Fibroblast of lung (primary cell): Measurements from ENCODE around the gene PWWP2B. TPM values are rescaled to one million over a fixed set of nuclear protein-coding genes. Genes with fewer than 3 reads are reported as not detected.

ENCODE experiments used
- DNase-seq, 2 donors: peaks; one replicate each; pipeline versions ENCODE4 v3.0.0 to v3.0.0-alpha.2; 2010; ENCODE audit warnings: low read depth in 2 of 2
- H2AFZ ChIP-seq: 2 replicates; pipeline ENCODE4 v1.5.1; 2012; ENCODE audit warnings: low read length, control low read depth, inconsistent platforms
- H3K27ac ChIP-seq: 2 replicates; pipeline ENCODE4 v1.5.1; 2011; ENCODE audit warnings: low read length, control low read depth; ENCODE audit not compliant: insufficient read depth
- H3K27me3 ChIP-seq: 2 replicates; pipeline ENCODE4 v1.5.1; 2011; ENCODE audit warnings: mild to moderate bottlenecking, low read length; ENCODE audit not compliant: control insufficient read depth, insufficient read depth
- H3K36me3 ChIP-seq: 2 replicates; pipeline ENCODE4 v1.5.1; 2011; ENCODE audit warnings: low read length; ENCODE audit not compliant: control insufficient read depth, insufficient read depth
- H3K4me1 ChIP-seq: 2 replicates; pipeline ENCODE4 v1.5.1; 2011; ENCODE audit warnings: low read length; ENCODE audit not compliant: control insufficient read depth, insufficient read depth; ENCODE audit errors: extremely low read depth
- H3K4me2 ChIP-seq: 2 replicates; pipeline ENCODE4 v1.5.1; 2011; ENCODE audit warnings: low read length, control low read depth; ENCODE audit not compliant: insufficient read depth; ENCODE audit errors: extremely low read depth
- H3K4me3 ChIP-seq, 4 experiments: fragments of 200-600 bp in 1 of 4; sonication (generic) in 1 of 4; replicated peaks in 1 of 4; 2 replicates each; pipeline ENCODE4 v1.5.1; 2011 to 2016; ENCODE audit warnings: low read length in 4 of 4, low read depth in 3 of 4, mild to moderate bottlenecking in 3 of 4, control low read depth in 2 of 4, inconsistent platforms in 1 of 4, mixed read lengths in 1 of 4; ENCODE audit not compliant: insufficient read depth in 1 of 4; ENCODE audit errors: control extremely low read depth in 1 of 4
- H3K79me2 ChIP-seq: 2 replicates; pipeline ENCODE4 v1.5.1; 2012; ENCODE audit warnings: mild to moderate bottlenecking, low read length, inconsistent platforms; ENCODE audit not compliant: control insufficient read depth, insufficient read depth
- H3K9ac ChIP-seq: 2 replicates; pipeline ENCODE4 v1.5.1; 2011; ENCODE audit warnings: mild to moderate bottlenecking, low read length, control low read depth; ENCODE audit not compliant: insufficient read depth
- H3K9me3 ChIP-seq: 2 replicates; pipeline ENCODE4 v1.5.1; 2012; ENCODE audit warnings: low read depth, low read length; ENCODE audit not compliant: control insufficient read depth, insufficient read depth
- H4K20me1 ChIP-seq: 2 replicates; pipeline ENCODE4 v1.5.1; 2011; ENCODE audit warnings: low read length; ENCODE audit not compliant: control insufficient read depth, insufficient read depth; ENCODE audit errors: extremely low read depth
- EZH2 ChIP-seq: IDR thresholded peaks from 2 replicates; pipeline ENCODE4 v1.5.1; 2012; ENCODE audit warnings: low read length, control low read depth, mild to moderate bottlenecking; ENCODE audit errors: missing control alignments
- polyA plus RNA-seq, 2 donors: library from polyadenylated mRNA; depleted of rRNA in 1 of 2; stranded (reverse) in 1 of 2; unstranded in 1 of 2; fragments of >200 nt; gene quantifications; 2 replicates each; pipeline ENCODE4 v1.2.1, GENCODE V29; 2011 to 2012; ENCODE audit warnings: missing spikeins in 1 of 2
- total RNA-seq: library from RNA; depleted of rRNA; stranded (reverse); fragments of >200 nt; gene quantifications from 2 replicates; pipeline ENCODE4 v1.2.1, GENCODE V29; 2014
- TF ChIP-seq, protein P1 (sequence below), 2 donors: IDR thresholded peaks in 1 of 2; conservative IDR thresholded peaks in 1 of 2; 1 replicate in 1 of 2; 2 replicates in 1 of 2; pipeline ENCODE4 v1.5.1; 2011 to 2012; ENCODE audit warnings: low read length in 2 of 2, control low read depth in 1 of 2, inconsistent platforms in 1 of 2, low read depth in 1 of 2, mild to moderate bottlenecking in 1 of 2

The PWWP2B gene
- total and polyA plus RNA-seq, 2 donors (not counting 1 experiment from before 2014, with no cell fraction given), result 1.5 to 15.9 TPM

DNA sequence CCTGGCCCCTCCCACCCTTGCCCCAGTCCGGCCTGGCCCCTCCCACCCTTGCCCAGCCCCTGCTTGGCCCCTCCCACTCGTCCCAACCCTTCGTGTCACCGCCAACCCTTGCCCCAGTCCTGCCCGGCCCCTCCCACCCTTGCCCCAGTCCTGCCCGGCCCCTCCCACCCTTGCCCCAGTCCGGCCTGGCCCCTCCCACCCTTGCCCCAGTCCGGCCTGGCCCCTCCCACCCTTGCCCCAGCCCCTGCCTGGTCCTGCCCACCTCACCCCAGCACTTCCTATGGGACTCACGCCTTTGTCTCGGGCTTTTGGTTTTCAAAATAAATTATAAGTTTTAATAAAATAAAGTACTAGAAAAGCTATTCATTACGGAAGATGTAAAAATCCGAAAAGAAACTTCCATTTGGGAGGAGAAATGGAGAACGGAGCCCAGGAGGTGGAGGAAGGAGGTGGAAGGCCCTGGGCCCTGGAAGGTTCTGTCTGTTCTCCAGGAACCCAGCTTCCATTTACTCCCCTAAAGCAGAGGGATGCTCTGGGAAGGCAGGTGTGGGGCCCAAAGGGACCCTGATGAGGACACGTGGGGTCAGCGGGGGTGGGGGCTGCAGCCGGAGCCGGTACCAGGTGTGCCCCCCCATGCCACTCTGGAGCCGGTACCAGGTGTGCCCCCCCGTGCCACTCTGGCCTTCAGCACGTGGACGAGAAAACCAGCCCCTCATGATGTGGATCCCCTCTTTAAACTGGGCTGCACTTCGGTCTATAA is 52.2 kb downstream of the PWWP2B start:
- Histone ChIP-seq H3K36me3 (no peaks in the 10 kb centered on the region), H3K9me3 (no peaks in the 10 kb centered on the region), H3K4me1 (no peaks in the 10 kb centered on the region), H3K27me3 (no peaks in the 10 kb centered on the region), H4K20me1 (no peaks in the 10 kb centered on the region), H3K9ac (no peak overlapping the region), H2AFZ (no peak overlapping the region), H3K4me2 (no peak overlapping the region), H3K4me3 (no peak overlapping the region), H3K27ac (no peak overlapping the region), H3K79me2 (no peaks in the 10 kb centered on the region)
- no peak for DNase-seq
- no peak for TF ChIP-seq EZH2
- TF ChIP-seq, protein P1, sequence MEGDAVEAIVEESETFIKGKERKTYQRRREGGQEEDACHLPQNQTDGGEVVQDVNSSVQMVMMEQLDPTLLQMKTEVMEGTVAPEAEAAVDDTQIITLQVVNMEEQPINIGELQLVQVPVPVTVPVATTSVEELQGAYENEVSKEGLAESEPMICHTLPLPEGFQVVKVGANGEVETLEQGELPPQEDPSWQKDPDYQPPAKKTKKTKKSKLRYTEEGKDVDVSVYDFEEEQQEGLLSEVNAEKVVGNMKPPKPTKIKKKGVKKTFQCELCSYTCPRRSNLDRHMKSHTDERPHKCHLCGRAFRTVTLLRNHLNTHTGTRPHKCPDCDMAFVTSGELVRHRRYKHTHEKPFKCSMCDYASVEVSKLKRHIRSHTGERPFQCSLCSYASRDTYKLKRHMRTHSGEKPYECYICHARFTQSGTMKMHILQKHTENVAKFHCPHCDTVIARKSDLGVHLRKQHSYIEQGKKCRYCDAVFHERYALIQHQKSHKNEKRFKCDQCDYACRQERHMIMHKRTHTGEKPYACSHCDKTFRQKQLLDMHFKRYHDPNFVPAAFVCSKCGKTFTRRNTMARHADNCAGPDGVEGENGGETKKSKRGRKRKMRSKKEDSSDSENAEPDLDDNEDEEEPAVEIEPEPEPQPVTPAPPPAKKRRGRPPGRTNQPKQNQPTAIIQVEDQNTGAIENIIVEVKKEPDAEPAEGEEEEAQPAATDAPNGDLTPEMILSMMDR (conservative IDR thresholded peaks at IDR 0.05 in 1 of 2, IDR thresholded peaks at IDR 0.05 in 1 of 2; ENCODE audit: low read depth in 1 of 2, low read length in 2 of 2), result no peak

DNA sequence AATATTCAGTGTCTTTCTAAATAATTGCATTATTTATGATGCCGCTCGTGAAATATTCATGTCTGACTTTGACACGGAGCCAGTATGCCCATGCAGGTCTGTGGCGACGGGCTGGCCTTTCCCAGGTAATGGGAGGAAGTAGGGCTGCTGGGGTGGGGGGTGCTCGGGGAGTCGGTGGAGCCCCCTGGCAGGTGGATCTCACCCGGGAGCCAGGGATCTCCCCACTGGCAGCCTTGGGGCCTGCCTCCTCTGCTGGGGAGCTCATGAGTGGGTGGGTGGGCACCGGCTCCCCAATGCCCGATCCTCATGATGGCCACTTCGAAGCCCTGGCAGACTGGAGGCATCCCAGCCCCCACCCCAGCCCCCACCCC is 52.8 kb downstream of the PWWP2B start:
- no peak overlapping the region for H3K9ac ChIP-seq
- no peak overlapping the region for H3K4me2 ChIP-seq
- DNase-seq, result no peak
- no peaks in the 10 kb centered on the region for H3K9me3 ChIP-seq
- H2AFZ ChIP-seq, result no peak overlapping the region
- H3K27ac ChIP-seq, result no peak overlapping the region
- no peaks in the 10 kb centered on the region for H3K4me1 ChIP-seq
- no peak for TF ChIP-seq EZH2
- TF ChIP-seq, protein P1 (conservative IDR thresholded peaks at IDR 0.05 in 1 of 2, IDR thresholded peaks at IDR 0.05 in 1 of 2; ENCODE audit: low read depth in 1 of 2, low read length in 2 of 2), result no peak
- H3K27me3 ChIP-seq, result no peaks in the 10 kb centered on the region
- no peaks in the 10 kb centered on the region for H3K36me3 ChIP-seq
- H3K79me2 ChIP-seq, result no peaks in the 10 kb centered on the region
- H3K4me3 ChIP-seq, result no peak overlapping the region
- H4K20me1 ChIP-seq, result no peaks in the 10 kb centered on the region

DNA sequence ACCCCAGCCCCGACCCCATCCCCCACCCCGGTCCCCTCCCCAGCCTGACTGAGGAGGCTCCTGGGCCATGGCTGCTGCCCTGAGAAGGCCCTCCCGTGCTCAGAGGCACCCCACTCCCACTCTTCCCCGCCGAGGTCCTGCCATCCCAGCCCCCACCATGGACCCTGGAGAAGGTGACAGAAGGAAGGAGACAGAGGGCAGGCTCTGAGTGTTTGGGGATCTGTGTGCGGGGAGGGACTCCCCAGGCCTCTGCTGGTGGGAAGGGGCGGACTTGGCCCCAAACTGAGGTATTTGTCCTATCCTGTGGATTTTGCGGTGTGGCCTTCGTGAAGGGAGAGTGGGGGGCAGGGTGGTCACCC is 53.4 kb downstream of the PWWP2B start:
- H3K27ac ChIP-seq, result no peak overlapping the region
- no peak overlapping the region for H3K4me3 ChIP-seq
- H2AFZ ChIP-seq, result no peak overlapping the region
- H3K27me3 ChIP-seq, result no peaks in the 10 kb centered on the region
- no peaks in the 10 kb centered on the region for H4K20me1 ChIP-seq
- no peak for DNase-seq
- TF ChIP-seq EZH2, result no peak
- TF ChIP-seq, protein P1 (conservative IDR thresholded peaks at IDR 0.05 in 1 of 2, IDR thresholded peaks at IDR 0.05 in 1 of 2; ENCODE audit: low read depth in 1 of 2, low read length in 2 of 2), result no peak
- H3K4me1 ChIP-seq, result no peaks in the 10 kb centered on the region
- H3K9ac ChIP-seq, result no peak overlapping the region
- H3K79me2 ChIP-seq, result no peaks in the 10 kb centered on the region
- H3K9me3 ChIP-seq, result no peaks in the 10 kb centered on the region
- no peak overlapping the region for H3K4me2 ChIP-seq
- no peaks in the 10 kb centered on the region for H3K36me3 ChIP-seq
